SK-N-SH (cell line): ENCODE data around the gene TBPL1. TPM values are rescaled to one million over a fixed set of nuclear protein-coding genes. Genes with fewer than 3 reads are reported as not detected.

ENCODE experiments used
- CTCF ChIA-PET: fragments of 300-600, 350-600 bp; formaldehyde crosslinking; extraction: SDS; loops from one replicate; lab custom pipeline; 2021; lab: Yijun Ruan, JAX
- POLR2A ChIA-PET: fragments of 350-600 bp; sonication (Branson Sonifier 250); formaldehyde crosslinking; extraction: SDS; loops from one replicate; lab custom pipeline; 2020; ENCODE audit warnings: antibody characterized with exemption, inconsistent platforms; lab: Yijun Ruan, JAX
- DNase-seq: peaks from one replicate; pipeline ENCODE4 v3.0.0; 2012
- H2AFZ ChIP-seq: fragments of 200-600 bp; sonication (generic); 2 replicates; pipeline ENCODE4 v1.8.1; 2016; ENCODE audit warnings: antibody characterized with exemption, mild to moderate bottlenecking, low read depth
- H3F3A ChIP-seq: fragments of 200-600 bp; sonication (generic); replicated peaks from 2 replicates; pipeline ENCODE3; 2016; ENCODE audit warnings: antibody characterized with exemption, mild to moderate bottlenecking; ENCODE audit not compliant: insufficient read depth
- H3K27ac ChIP-seq, 2 experiments: fragments of 200-500 bp in 1 of 2; fragments of 200-600 bp in 1 of 2; sonication (Bioruptor generic) in 1 of 2; sonication (generic), shearing (Covaris generic) in 1 of 2; 2 replicates each; pipeline versions ENCODE4 v1.5.1 to v1.6.1; 2014 to 2016; ENCODE audit warnings: low read depth in 2 of 2, inconsistent platforms in 1 of 2, low read length in 1 of 2, mild to moderate bottlenecking in 1 of 2, mixed read lengths in 1 of 2
- H3K27me3 ChIP-seq: fragments of 200-600 bp; sonication (generic), shearing (Covaris generic); 2 replicates; pipeline ENCODE4 v1.6.1; 2016; ENCODE audit warnings: mixed run types; ENCODE audit not compliant: insufficient read depth
- H3K36me3 ChIP-seq, 2 experiments: fragments of 200-500 bp in 1 of 2; fragments of 200-600 bp in 1 of 2; sonication (Bioruptor generic) in 1 of 2; sonication (generic) in 1 of 2; replicated peaks in 1 of 2; 2 replicates each; pipeline versions ENCODE3 to v1.5.1; 2014 to 2016; ENCODE audit warnings: low read length in 1 of 2, mild to moderate bottlenecking in 1 of 2; ENCODE audit not compliant: insufficient read depth in 2 of 2, control insufficient read depth in 1 of 2
- H3K4me1 ChIP-seq, 2 experiments: fragments of 200-500 bp in 1 of 2; fragments of 200-600 bp in 1 of 2; sonication (Bioruptor generic) in 1 of 2; sonication (generic), shearing (Covaris generic) in 1 of 2; 2 replicates each; pipeline versions ENCODE4 v1.5.1 to v1.6.1; 2014 to 2016; ENCODE audit warnings: low read depth in 1 of 2, low read length in 1 of 2, mixed run types in 1 of 2; ENCODE audit not compliant: insufficient read depth in 2 of 2, control insufficient read depth in 1 of 2
- H3K4me2 ChIP-seq: fragments of 200-600 bp; sonication (generic), shearing (Covaris generic); 2 replicates; pipeline ENCODE4 v1.6.1; 2017; ENCODE audit warnings: mixed run types
- H3K4me3 ChIP-seq, 2 experiments: fragments of 200-500 bp in 1 of 2; fragments of 200-600 bp in 1 of 2; sonication (Bioruptor generic) in 1 of 2; sonication (generic), shearing (Covaris generic) in 1 of 2; 2 replicates each; pipeline versions ENCODE4 v1.5.1 to v1.8.1; 2014 to 2016; ENCODE audit warnings: low read depth in 2 of 2, inconsistent platforms in 1 of 2, low read length in 1 of 2, mild to moderate bottlenecking in 1 of 2, mixed read lengths in 1 of 2, moderate library complexity in 1 of 2
- H3K79me2 ChIP-seq: fragments of 200-600 bp; sonication (generic); 2 replicates; pipeline ENCODE4 v1.8.1; 2017; ENCODE audit warnings: mild to moderate bottlenecking; ENCODE audit not compliant: insufficient read depth
- H3K9ac ChIP-seq: fragments of 200-600 bp; sonication (generic); 2 replicates; pipeline ENCODE4 v1.6.1; 2017; ENCODE audit warnings: mixed run types
- H3K9me2 ChIP-seq: fragments of 200-600 bp; sonication (generic); 2 replicates; pipeline ENCODE4 v1.6.1; 2017; ENCODE audit warnings: mixed run types
- H3K9me3 ChIP-seq: fragments of 200-600 bp; sonication (generic); 2 replicates; pipeline ENCODE4 v1.6.1; 2017; ENCODE audit warnings: mixed run types, mild to moderate bottlenecking, moderate library complexity
- H4K20me1 ChIP-seq: fragments of 200-600 bp; sonication (generic); 2 replicates; pipeline ENCODE4 v1.6.1; 2017; ENCODE audit warnings: mild to moderate bottlenecking, mixed run types; ENCODE audit not compliant: insufficient read depth
- CHD2 ChIP-seq: fragments of 150-350 bp; IDR thresholded peaks from 2 replicates; pipeline ENCODE4 v1.6.1; 2018; ENCODE audit warnings: low read length; ENCODE audit not compliant: partially characterized antibody
- ELF1 ChIP-seq: IDR thresholded peaks from 2 replicates; pipeline ENCODE4 v1.4.0; 2012
- EP300 ChIP-seq, 2 experiments: IDR thresholded peaks; 2 replicates each; pipeline versions ENCODE4 v1.4.0 to v1.6.1; 2012; ENCODE audit warnings: borderline replicate concordance in 1 of 2, low read depth in 1 of 2, low read length in 1 of 2
- EZH2phosphoT487 ChIP-seq: fragments of 200-600 bp; sonication (generic); IDR thresholded peaks from 2 replicates; pipeline ENCODE4 v1.6.1; 2017; ENCODE audit warnings: low read depth, mixed run types, mild to moderate bottlenecking, antibody characterized with exemption, moderate library complexity, borderline replicate concordance
- FOXM1 ChIP-seq: IDR thresholded peaks from 2 replicates; pipeline ENCODE4 v1.4.0; 2012; ENCODE audit warnings: low read depth, mild to moderate bottlenecking
- GABPA ChIP-seq: IDR thresholded peaks from 2 replicates; pipeline ENCODE4 v1.4.0; 2012; ENCODE audit warnings: low read depth, mild to moderate bottlenecking
- GATA2 ChIP-seq: sonication (generic); formaldehyde crosslinking; IDR thresholded peaks from 2 replicates; pipeline ENCODE4 v1.5.0; 2020; ENCODE audit warnings: mild to moderate bottlenecking, missing genetic modification reagents
- IRF3 ChIP-seq: fragments of 150-350 bp; IDR thresholded peaks from 2 replicates; pipeline ENCODE4 v1.6.1; 2016; ENCODE audit warnings: mild to moderate bottlenecking, low read depth, low read length
- JUND ChIP-seq: IDR thresholded peaks from 2 replicates; pipeline ENCODE4 v1.4.0; 2012
- NFIC ChIP-seq: IDR thresholded peaks from 2 replicates; pipeline ENCODE4 v1.4.0; 2012; ENCODE audit warnings: borderline replicate concordance
- NRF1 ChIP-seq: IDR thresholded peaks from 2 replicates; pipeline ENCODE4 v1.6.1; 2012; ENCODE audit warnings: low read depth, mild to moderate bottlenecking, low read length
- REST ChIP-seq: IDR thresholded peaks from 2 replicates; pipeline ENCODE4 v1.6.1; 2012; ENCODE audit warnings: mild to moderate bottlenecking, low read depth, low read length, moderate library complexity
- RFX5 ChIP-seq: IDR thresholded peaks from 2 replicates; pipeline ENCODE4 v1.6.1; 2012; ENCODE audit warnings: mild to moderate bottlenecking, improper control_type of control experiment, low read length
- RXRA ChIP-seq: IDR thresholded peaks from 2 replicates; pipeline ENCODE4 v1.4.0; 2012; ENCODE audit warnings: low read depth, mild to moderate bottlenecking, borderline replicate concordance
- SIN3A ChIP-seq: IDR thresholded peaks from 2 replicates; pipeline ENCODE4 v1.6.1; 2012; ENCODE audit warnings: low read depth, mild to moderate bottlenecking, low read length, moderate library complexity, borderline replicate concordance
- SMC3 ChIP-seq: IDR thresholded peaks from 2 replicates; pipeline ENCODE4 v1.6.1; 2012; ENCODE audit warnings: low read depth, low read length, improper control_type of control experiment
- TEAD4 ChIP-seq: IDR thresholded peaks from 2 replicates; pipeline ENCODE4 v1.4.0; 2012; ENCODE audit warnings: mild to moderate bottlenecking, borderline replicate concordance; ENCODE audit not compliant: insufficient read depth
- USF1 ChIP-seq: IDR thresholded peaks from 2 replicates; pipeline ENCODE4 v1.4.0; 2012; ENCODE audit warnings: low read depth, borderline replicate concordance
- YY1 ChIP-seq: IDR thresholded peaks from 2 replicates; pipeline ENCODE4 v1.4.0; 2012; ENCODE audit warnings: low read depth, mild to moderate bottlenecking
- ZBTB33 ChIP-seq: IDR thresholded peaks from 2 replicates; pipeline ENCODE4 v1.4.0; 2012; ENCODE audit warnings: low read depth, borderline replicate concordance
- WGBS: methylation state at CpG from one replicate; pipeline ENCODE4 v1.1.6; 2017; ENCODE audit warnings: low lambda C conversion rate; 5-methylcytosine and 5-hydroxymethylcytosine counted together
- polyA plus RNA-seq, 3 experiments: library from polyadenylated mRNA; depleted of rRNA; stranded (reverse); fragments of >200 nt; gene quantifications; 2 replicates each; pipeline ENCODE4 v1.2.3, GENCODE V29; 2012

TBPL1 gene
- polyA plus RNA-seq, 1 of the 3 experiments (the other 2 are of a cell fraction): 16.3 TPM

- no peak overlapping the region for H3K9ac ChIP-seq
- DNase-seq: no peak
- no peak overlapping the region for H3K27ac ChIP-seq
- POLR2A ChIA-PET: no interaction called here
- peaks cover 5% of the 10 kb centered on the region for H3K27me3 ChIP-seq
- H3K36me3 ChIP-seq: no peaks in the 10 kb centered on the region
- H3K79me2 ChIP-seq: no peaks in the 10 kb centered on the region
- H3K9me3 ChIP-seq: no peaks in the 10 kb centered on the region
- 63% methylated on average over 4 of the region's 4 CpGs for WGBS
- no peaks in the 10 kb centered on the region for H3F3A ChIP-seq
- peaks cover 0 to 2% of the 10 kb centered on the region in 2 experiments; a peak in 1 of 4 replicates for H3K4me1 ChIP-seq
- H4K20me1 ChIP-seq: no peaks in the 10 kb centered on the region
- no peak overlapping the region for H3K4me2 ChIP-seq
- CTCF ChIA-PET: interaction anchor here (1.1 to 19.3 kb wide), 14 partner anchors 16 to 1100 kb away, joined by 3 to 484 read pairs (median 9); no protein-coding TSS in a partner anchor
- no peaks in the 10 kb centered on the region for H3K9me2 ChIP-seq
- no peak overlapping the region for H3K4me3 ChIP-seq
- H2AFZ ChIP-seq: no peak overlapping the region
- TF ChIP-seq RXRA (no peak), FOXM1 (no peak), ELF1 (no peak), SMC3 (no peak), YY1 (no peak), CHD2 (no peak), RFX5 (no peak), EP300 (IDR thresholded peaks at IDR 0.05; ENCODE audit: borderline replicate concordance in 1 of 2, low read depth in 1 of 2, low read length in 1 of 2) (no peak), GATA2 (CRISPR knock-in tag) (no peak), TEAD4 (no peak), REST (no peak)
Observed at GRCh38 chr6:133917781-133918180, 35.2 kb upstream of the TBPL1 start.

GRCh38 chr6:133918208-133918930 lies 34.7 kb upstream of the TBPL1 start:
- Histone ChIP-seq H3K36me3 (no peaks in the 10 kb centered on the region), H4K20me1 (no peaks in the 10 kb centered on the region), H3K4me1 (peaks cover 0 to 2% of the 10 kb centered on the region in 2 experiments; a peak in 1 of 4 replicates), H3K27me3 (peaks cover 5% of the 10 kb centered on the region), H3K4me2 (no peak overlapping the region), H3K9ac (no peak overlapping the region), H3K4me3 (no peak overlapping the region), H2AFZ (no peak overlapping the region), H3F3A (no peaks in the 10 kb centered on the region), H3K27ac (no peak overlapping the region), H3K9me3 (no peaks in the 10 kb centered on the region), H3K79me2 (no peaks in the 10 kb centered on the region), H3K9me2 (no peaks in the 10 kb centered on the region)
- 44% methylated on average over 2 of the region's 2 CpGs for WGBS
- POLR2A ChIA-PET: no interaction called here
- TF ChIP-seq ELF1: no peak
- no peak for TF ChIP-seq IRF3
- TF ChIP-seq EP300 (IDR thresholded peaks at IDR 0.05; ENCODE audit: borderline replicate concordance in 1 of 2, low read depth in 1 of 2, low read length in 1 of 2): no peak
- TF ChIP-seq NRF1: no peak
- TF ChIP-seq USF1: no peak
- TF ChIP-seq ZBTB33: no peak
- no peak for TF ChIP-seq GABPA
- no peak for TF ChIP-seq GATA2 (CRISPR knock-in tag)
- no peak for TF ChIP-seq EZH2phosphoT487
- no peak for TF ChIP-seq SIN3A
- no peak for TF ChIP-seq JUND
- TF ChIP-seq NFIC: no peak
- TF ChIP-seq RFX5: no peak
- CTCF ChIA-PET: interaction anchor here (1.0 to 19.3 kb wide), 7 partner anchors 68 to 349 kb away, joined by 3 to 484 read pairs (median 9); no protein-coding TSS in a partner anchor
- DNase-seq: no peak
